ENCODE data around the gene PDPR.
"Not testable (repeated sequence)": the region's sequence is repeated elsewhere in the genome, so short reads cannot be mapped to it uniquely, and the experiment has no call there.

DNA sequence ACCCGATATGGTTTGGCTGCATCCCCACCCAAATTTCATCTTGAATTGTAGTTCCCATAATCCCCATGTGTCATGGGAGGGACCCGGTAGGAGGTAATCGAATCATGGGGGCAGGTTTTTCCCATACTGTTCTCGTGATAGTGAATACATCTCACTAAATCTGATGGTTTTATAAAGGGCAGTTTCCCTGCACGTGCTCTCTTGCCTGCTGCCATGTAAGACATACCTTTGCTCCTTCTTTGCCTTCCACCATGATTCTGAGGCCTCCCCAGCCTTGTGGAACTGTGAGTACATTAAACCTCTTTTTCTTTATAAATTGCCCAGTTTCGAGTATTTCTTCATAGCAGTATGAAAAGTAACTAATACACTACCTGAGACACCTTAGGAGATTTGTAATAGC, 92.2 kb downstream of the PDPR start:
- not testable (repeated sequence) for TF ChIP-seq POLR2A, EP300 (IDR thresholded peaks at IDR 0.05)
- TF ChIP-seq, protein P1, sequence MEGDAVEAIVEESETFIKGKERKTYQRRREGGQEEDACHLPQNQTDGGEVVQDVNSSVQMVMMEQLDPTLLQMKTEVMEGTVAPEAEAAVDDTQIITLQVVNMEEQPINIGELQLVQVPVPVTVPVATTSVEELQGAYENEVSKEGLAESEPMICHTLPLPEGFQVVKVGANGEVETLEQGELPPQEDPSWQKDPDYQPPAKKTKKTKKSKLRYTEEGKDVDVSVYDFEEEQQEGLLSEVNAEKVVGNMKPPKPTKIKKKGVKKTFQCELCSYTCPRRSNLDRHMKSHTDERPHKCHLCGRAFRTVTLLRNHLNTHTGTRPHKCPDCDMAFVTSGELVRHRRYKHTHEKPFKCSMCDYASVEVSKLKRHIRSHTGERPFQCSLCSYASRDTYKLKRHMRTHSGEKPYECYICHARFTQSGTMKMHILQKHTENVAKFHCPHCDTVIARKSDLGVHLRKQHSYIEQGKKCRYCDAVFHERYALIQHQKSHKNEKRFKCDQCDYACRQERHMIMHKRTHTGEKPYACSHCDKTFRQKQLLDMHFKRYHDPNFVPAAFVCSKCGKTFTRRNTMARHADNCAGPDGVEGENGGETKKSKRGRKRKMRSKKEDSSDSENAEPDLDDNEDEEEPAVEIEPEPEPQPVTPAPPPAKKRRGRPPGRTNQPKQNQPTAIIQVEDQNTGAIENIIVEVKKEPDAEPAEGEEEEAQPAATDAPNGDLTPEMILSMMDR (IDR thresholded peaks at IDR 0.05), result not testable (repeated sequence)

Measured in sigmoid colon (tissue), 4 donors.